IMR-90 (cell line): ENCODE data around the gene DCTN1. TPM values are rescaled to one million over a fixed set of nuclear protein-coding genes. Genes with fewer than 3 reads are reported as not detected.

ENCODE experiments used
- ATAC-seq: fragments of 200-7000 bp; cut with Tn5 transposase; 2 replicates; pipeline ENCODE4 v1.9.1; 2020; ENCODE audit warnings: low read depth, mild to moderate bottlenecking, moderate library complexity
- BruUV-seq: library from RNA; stranded (reverse); fragments of 400-500 nt; replicated peaks from 2 replicates; lab custom pipeline; 2021; lab: Mats Ljungman, UMichigan
- CTCF ChIA-PET: fragments of 300-600 bp; formaldehyde crosslinking; extraction: SDS; loops from one replicate; lab custom pipeline; 2021; ENCODE audit warnings: antibody characterized with exemption; lab: Yijun Ruan, JAX
- POLR2A ChIA-PET: fragments of 300-600 bp; sonication (Branson Sonifier 250); formaldehyde crosslinking; loops from one replicate; lab custom pipeline; 2022; ENCODE audit warnings: antibody characterized with exemption; ENCODE audit not compliant: unreplicated experiment; lab: Charles Lee
- DNase-seq: peaks from one replicate; pipeline ENCODE4 v3.0.0; 2013
- H2AFZ ChIP-seq: replicated peaks from 2 replicates; pipeline ENCODE3; 2013; ENCODE audit warnings: low read length, mild to moderate bottlenecking; ENCODE audit not compliant: poor library complexity
- H2AK5ac ChIP-seq: 2 replicates; pipeline ENCODE4 v1.6.1; 2013; ENCODE audit warnings: low read depth, low read length, inconsistent platforms
- H2AK9ac ChIP-seq: replicated peaks from 2 replicates; pipeline ENCODE3; 2013; ENCODE audit warnings: mild to moderate bottlenecking, low read depth, low read length, moderate library complexity; ENCODE audit not compliant: poor library complexity
- H2BK120ac ChIP-seq: 2 replicates; pipeline ENCODE4 v1.6.1; 2013; ENCODE audit warnings: low read depth, low read length, inconsistent platforms
- H2BK15ac ChIP-seq: 3 replicates; pipeline ENCODE4 v1.6.1; 2013; ENCODE audit warnings: low read depth, low read length, inconsistent platforms
- H2BK20ac ChIP-seq: 2 replicates; pipeline ENCODE4 v1.6.1; 2013; ENCODE audit warnings: low read depth, mild to moderate bottlenecking, inconsistent platforms, low read length, moderate library complexity
- H2BK5ac ChIP-seq: 2 replicates; pipeline ENCODE4 v1.6.1; 2013; ENCODE audit warnings: mild to moderate bottlenecking, low read depth, low read length, inconsistent platforms; ENCODE audit not compliant: poor library complexity, severe bottlenecking
- H3K14ac ChIP-seq: replicated peaks from 2 replicates; pipeline ENCODE4 v1.6.1; 2013; ENCODE audit warnings: low read depth, low read length, inconsistent platforms
- H3K18ac ChIP-seq: 2 replicates; pipeline ENCODE4 v1.6.1; 2013; ENCODE audit warnings: low read depth, low read length, control low read depth
- H3K23ac ChIP-seq: 2 replicates; pipeline ENCODE4 v1.6.1; 2013; ENCODE audit warnings: low read depth, low read length, inconsistent platforms
- H3K27ac ChIP-seq: 2 replicates; pipeline ENCODE4 v1.5.1; 2013; ENCODE audit warnings: mild to moderate bottlenecking, control low read depth, low read length; ENCODE audit not compliant: insufficient read depth
- H3K27me3 ChIP-seq: 2 replicates; pipeline ENCODE4 v1.6.1; 2013; ENCODE audit warnings: low read length; ENCODE audit not compliant: control insufficient read depth, insufficient read depth
- H3K36me3 ChIP-seq: 2 replicates; pipeline ENCODE4 v1.6.1; 2013; ENCODE audit warnings: low read length, mixed read lengths; ENCODE audit not compliant: control insufficient read depth, insufficient read depth
- H3K4ac ChIP-seq: 2 replicates; pipeline ENCODE4 v1.6.1; 2013; ENCODE audit warnings: low read depth, low read length, inconsistent platforms
- H3K4me1 ChIP-seq: 2 replicates; pipeline ENCODE4 v1.6.1; 2013; ENCODE audit warnings: low read length, mixed read lengths; ENCODE audit not compliant: control insufficient read depth, insufficient read depth
- H3K4me2 ChIP-seq: 2 replicates; pipeline ENCODE4 v1.6.1; 2013; ENCODE audit warnings: low read depth, mild to moderate bottlenecking, control low read depth, low read length, moderate library complexity
- H3K4me3 ChIP-seq: 2 replicates; pipeline ENCODE4 v1.5.1; 2013; ENCODE audit warnings: low read depth, mild to moderate bottlenecking, control low read depth, low read length, moderate library complexity; ENCODE audit not compliant: insufficient read depth
- H3K56ac ChIP-seq: 2 replicates; pipeline ENCODE4 v1.6.1; 2013; ENCODE audit warnings: low read length, inconsistent platforms; ENCODE audit not compliant: insufficient read depth; ENCODE audit errors: extremely low read depth
- H3K79me1 ChIP-seq, 2 experiments: 2 replicates each; pipeline ENCODE4 v1.6.1; 2013; ENCODE audit warnings: low read length in 2 of 2, inconsistent platforms in 1 of 2, low read depth in 1 of 2
- H3K9ac ChIP-seq: 2 replicates; pipeline ENCODE4 v1.6.1; 2013; ENCODE audit warnings: low read depth, low read length, control low read depth
- H3K9me1 ChIP-seq: 2 replicates; pipeline ENCODE4 v1.6.1; 2013; ENCODE audit warnings: low read length, inconsistent platforms; ENCODE audit not compliant: insufficient read depth
- H3K9me3 ChIP-seq: 2 replicates; pipeline ENCODE4 v1.6.1; 2013; ENCODE audit warnings: low read length; ENCODE audit not compliant: control insufficient read depth, insufficient read depth
- H4K20me1 ChIP-seq: 2 replicates; pipeline ENCODE4 v1.6.1; 2013; ENCODE audit warnings: low read length, inconsistent platforms; ENCODE audit not compliant: insufficient read depth
- H4K5ac ChIP-seq: 2 replicates; pipeline ENCODE4 v1.6.1; 2013; ENCODE audit warnings: mild to moderate bottlenecking, low read depth, low read length, control low read depth
- H4K8ac ChIP-seq, 2 experiments: 2 replicates each; pipeline ENCODE4 v1.6.1; 2013; ENCODE audit warnings: low read depth in 2 of 2, low read length in 2 of 2, control low read depth in 1 of 2, inconsistent platforms in 1 of 2
- H4K91ac ChIP-seq: 2 replicates; pipeline ENCODE4 v1.6.1; 2013; ENCODE audit warnings: low read depth, low read length, inconsistent platforms; ENCODE audit not compliant: insufficient read depth
- BHLHE40 ChIP-seq: fragments of 150-350 bp; IDR thresholded peaks from 2 replicates; pipeline ENCODE4 v1.6.1; 2016; ENCODE audit warnings: mild to moderate bottlenecking, low read depth, low read length
- CEBPB ChIP-seq: IDR thresholded peaks from 2 replicates; pipeline ENCODE4 v1.6.1; 2012; ENCODE audit warnings: low read depth, low read length, improper control_type of control experiment
- CHD1 ChIP-seq: IDR thresholded peaks from 2 replicates; pipeline ENCODE4 v1.6.1; 2012; ENCODE audit warnings: low read depth, low read length, improper control_type of control experiment
- FOS ChIP-seq: fragments of 150-350 bp; IDR thresholded peaks from 2 replicates; pipeline ENCODE4 v1.6.1; 2016; ENCODE audit warnings: low read depth, low read length
- MAFK ChIP-seq: IDR thresholded peaks from 2 replicates; pipeline ENCODE4 v1.6.1; 2012; ENCODE audit warnings: low read depth, low read length, improper control_type of control experiment
- MAZ ChIP-seq: IDR thresholded peaks from 2 replicates; pipeline ENCODE4 v1.6.1; 2012; ENCODE audit warnings: low read depth, mild to moderate bottlenecking, low read length, improper control_type of control experiment, moderate library complexity, borderline replicate concordance
- MXI1 ChIP-seq: IDR thresholded peaks from 2 replicates; pipeline ENCODE4 v1.6.1; 2012; ENCODE audit warnings: low read depth, mild to moderate bottlenecking, low read length, moderate library complexity, borderline replicate concordance
- NFE2L2 ChIP-seq: fragments of 150-350 bp; IDR thresholded peaks from 2 replicates; pipeline ENCODE4 v1.6.1; 2016; ENCODE audit warnings: low read depth, mild to moderate bottlenecking, low read length
- RAD21 ChIP-seq: IDR thresholded peaks from 2 replicates; pipeline ENCODE4 v1.6.1; 2012; ENCODE audit warnings: low read length, improper control_type of control experiment
- RCOR1 ChIP-seq: IDR thresholded peaks from 2 replicates; pipeline ENCODE4 v1.6.1; 2012; ENCODE audit warnings: mild to moderate bottlenecking, low read length, improper control_type of control experiment; ENCODE audit not compliant: insufficient replicate concordance
- RFX5 ChIP-seq: IDR thresholded peaks from 2 replicates; pipeline ENCODE4 v1.8.0; 2012; ENCODE audit warnings: low read depth, mild to moderate bottlenecking, low read length, moderate library complexity
- SMC3 ChIP-seq: fragments of 150-350 bp; IDR thresholded peaks from 2 replicates; pipeline ENCODE4 v1.6.1; 2016; ENCODE audit warnings: low read depth, mild to moderate bottlenecking, antibody characterized with exemption, low read length, moderate library complexity
- WGBS, 2 experiments: methylation state at CpG; one replicate each; pipeline versions ENCODE4 v1.1.5 to v1.1.7; 2013; ENCODE audit warnings: missing lambda C conversion rate in 2 of 2; ENCODE audit not compliant: insufficient read length in 1 of 2; ENCODE audit errors: extremely low coverage in 2 of 2; 5-methylcytosine and 5-hydroxymethylcytosine counted together
- dilution Hi-C: fragments of 300-500 bp; cut with HindIII; formaldehyde crosslinking; loops from one replicate; pipeline ENCODE4 v1.14.3; 2018; ENCODE audit warnings: low sequenced_read_pairs; ENCODE audit not compliant: unreplicated experiment
- in situ Hi-C: fragments of 300-500 bp; cut with MboI; formaldehyde crosslinking; loops from 3 replicates; pipeline ENCODE4 v1.14.3; 2019; ENCODE audit warnings: low sequenced_read_pairs, inconsistent platforms, mixed read lengths
- intact Hi-C: fragments of 100-400 bp; cut with micrococcal nuclease; formaldehyde crosslinking; loops from 2 replicates; pipeline ENCODE4 v1.10.0; 2022
- polyA plus RNA-seq, 3 experiments: library from polyadenylated mRNA; depleted of rRNA; stranded (reverse); fragments of >200 nt; gene quantifications; 2 replicates each; pipeline ENCODE4 v1.2.3, GENCODE V29; 2012; ENCODE audit warnings: low replicate concordance in 1 of 3
- total RNA-seq: library from RNA; depleted of rRNA; stranded (reverse); fragments of >200 nt; gene quantifications from 2 replicates; pipeline ENCODE4 v1.2.3, GENCODE V29; 2012
- TF ChIP-seq, protein P1 (sequence below): fragments of 150-350 bp; IDR thresholded peaks from 2 replicates; pipeline ENCODE4 v1.6.1; 2017; ENCODE audit warnings: mild to moderate bottlenecking, antibody characterized with exemption, low read length, low read depth

Gene DCTN1
- total and polyA plus RNA-seq, 2 of the 4 experiments (the other 2 are of a cell fraction): 136 to 204 TPM

DNA sequence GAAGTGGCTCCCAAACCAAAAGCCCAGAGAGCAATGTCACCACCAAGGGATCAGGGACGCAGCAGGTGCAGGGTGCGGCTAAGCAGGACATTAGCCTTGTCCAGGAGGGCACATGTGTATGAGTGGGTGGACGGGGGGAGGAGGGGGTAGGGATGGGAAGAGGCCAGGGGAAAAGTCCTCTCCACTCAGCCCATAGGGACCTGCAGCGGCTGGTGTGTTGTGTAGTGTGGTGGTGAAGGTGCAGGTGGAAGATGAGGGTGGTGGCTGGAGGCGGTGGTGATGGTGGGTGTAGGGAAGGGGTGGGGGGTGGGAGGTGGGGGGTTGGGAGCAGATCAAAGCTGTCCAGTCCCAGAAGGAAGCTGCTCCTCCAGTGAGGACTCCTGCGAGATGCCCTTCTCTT is 37.7 kb upstream of the DCTN1 start:
- no peak overlapping the region for H2BK5ac ChIP-seq
- ATAC-seq: no peak
- no peak overlapping the region for H2AK9ac ChIP-seq
- H3K4ac ChIP-seq: no peak overlapping the region
- no peak for DNase-seq
- dilution Hi-C loops: no loop called here
- in situ Hi-C loops: no loop called here
- H3K27ac ChIP-seq: no peak overlapping the region
- ChIA-PET POLR2A (no interaction called here), CTCF (no interaction called here)
- no peak overlapping the region for H3K4me3 ChIP-seq
- peaks cover 4% of the 10 kb centered on the region for H3K9me1 ChIP-seq
- no peak overlapping the region for H3K14ac ChIP-seq
- intact Hi-C loops: no loop called here
- H2BK20ac ChIP-seq: no peak overlapping the region
- H4K20me1 ChIP-seq: no peaks in the 10 kb centered on the region
- no peak overlapping the region for H3K18ac ChIP-seq
- H3K79me1 ChIP-seq: peaks cover 1 to 4% of the 10 kb centered on the region in 2 experiments; a peak in 1 of 4 replicates
- no peak overlapping the region for H2BK120ac ChIP-seq
- WGBS, 2 experiments: 40% methylated on average over 1 of the region's 6 CpGs; no CpG with 5 or more reads in 1 of the 2 experiments
- H2AK5ac ChIP-seq: no peak overlapping the region
- H3K23ac ChIP-seq: no peak overlapping the region
- TF ChIP-seq CEBPB (no peak), NFE2L2 (no peak), MXI1 (no peak), CHD1 (no peak), RAD21 (no peak), FOS (no peak), SMC3 (no peak), MAFK (no peak), MAZ (no peak), RCOR1 (no peak), RFX5 (no peak), BHLHE40 (no peak)
- TF ChIP-seq, protein P1, sequence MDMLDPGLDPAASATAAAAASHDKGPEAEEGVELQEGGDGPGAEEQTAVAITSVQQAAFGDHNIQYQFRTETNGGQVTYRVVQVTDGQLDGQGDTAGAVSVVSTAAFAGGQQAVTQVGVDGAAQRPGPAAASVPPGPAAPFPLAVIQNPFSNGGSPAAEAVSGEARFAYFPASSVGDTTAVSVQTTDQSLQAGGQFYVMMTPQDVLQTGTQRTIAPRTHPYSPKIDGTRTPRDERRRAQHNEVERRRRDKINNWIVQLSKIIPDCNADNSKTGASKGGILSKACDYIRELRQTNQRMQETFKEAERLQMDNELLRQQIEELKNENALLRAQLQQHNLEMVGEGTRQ: no peak
- no peak overlapping the region for H2AFZ ChIP-seq
- H3K9me3 ChIP-seq: no peaks in the 10 kb centered on the region
- H3K36me3 ChIP-seq: no peaks in the 10 kb centered on the region
- no peak overlapping the region for H4K8ac ChIP-seq
- peaks cover 29% of the 10 kb centered on the region for H3K27me3 ChIP-seq
- BruUV-seq: no TSS peak
- H3K56ac ChIP-seq: no peak overlapping the region
- H4K91ac ChIP-seq: no peak overlapping the region
- H3K4me2 ChIP-seq: no peak overlapping the region
- no peak overlapping the region for H3K9ac ChIP-seq
- H4K5ac ChIP-seq: no peak overlapping the region
- H2BK15ac ChIP-seq: no peak overlapping the region
- peaks cover 3% of the 10 kb centered on the region for H3K4me1 ChIP-seq
